ENCODE results near the gene SERPINA4. TPM values are rescaled to one million over a fixed set of nuclear protein-coding genes. Genes with fewer than 3 reads are reported as not detected.

SERPINA4 gene
- total RNA-seq, 1 experiment from 2014 or later, result 0.17 TPM

- H3K36me3 ChIP-seq (ENCODE audit: control insufficient read depth in 1 of 2, insufficient read depth in 2 of 2, low read length in 2 of 2), result no peaks in the 10 kb centered on the region
- DNase-seq (ENCODE audit: low read depth, low spot score), result no peak
- no peak for ATAC-seq
- no peak overlapping the region for H3K27ac ChIP-seq (ENCODE audit: low read depth, low read length)
- H3K27me3 ChIP-seq (ENCODE audit: insufficient read depth, low read length), result no peaks in the 10 kb centered on the region
- BruUV-seq (replicated peaks), result no TSS peak
- intact Hi-C loops (cut with micrococcal nuclease), result no loop called here
- H2AFZ ChIP-seq (ENCODE audit: low read depth, low read length, poor library complexity, severe bottlenecking), result no peak overlapping the region
- H3K4me3 ChIP-seq (replicated peaks in 1 of 2; ENCODE audit: low read depth in 1 of 2, low read length in 2 of 2), result no peak overlapping the region
- CTCF ChIA-PET, result interaction anchor here (0.7 kb wide), 1 partner anchor 111 kb away, joined by 3 read pairs; no protein-coding TSS in a partner anchor
- H3K79me2 ChIP-seq (ENCODE audit: insufficient read depth, low read length), result no peaks in the 10 kb centered on the region
- H3K4me2 ChIP-seq (ENCODE audit: low read length), result no peak overlapping the region
- POLR2A ChIA-PET, result no interaction called here
- TF ChIP-seq POLR2A (IDR thresholded peaks at IDR 0.05; ENCODE audit: borderline replicate concordance, extremely low read depth, insufficient read depth, insufficient read length) (no peak), SRF (IDR thresholded peaks at IDR 0.05; ENCODE audit: low read depth) (no peak), JUND (IDR thresholded peaks at IDR 0.05) (no peak), ZBTB33 (IDR thresholded peaks at IDR 0.05; ENCODE audit: extremely low read depth, insufficient replicate concordance, low read length) (no peak), RAD21 (IDR thresholded peaks at IDR 0.05; ENCODE audit: low read depth) (no peak), ATF3 (IDR thresholded peaks at IDR 0.05) (no peak), CEBPB (IDR thresholded peaks at IDR 0.05; ENCODE audit: low read depth) (no peak), REST (IDR thresholded peaks at IDR 0.05; ENCODE audit: low read depth) (no peak), FOSL1 (IDR thresholded peaks at IDR 0.05; ENCODE audit: low read depth) (no peak), CTCF (IDR thresholded peaks at IDR 0.05 in 2 of 3, conservative IDR thresholded peaks at IDR 0.05 in 1 of 3; ENCODE audit: borderline replicate concordance in 1 of 3, insufficient read depth in 1 of 3, low read depth in 2 of 3, low read length in 2 of 3) (no peak), ELF1 (IDR thresholded peaks at IDR 0.05; ENCODE audit: borderline replicate concordance, low read depth) (no peak), YY1 (IDR thresholded peaks at IDR 0.05; ENCODE audit: extremely low read depth, insufficient replicate concordance, low read depth, low read length) (no peak), MAX (IDR thresholded peaks at IDR 0.05) (no peak), ZNF274 (IDR thresholded peaks at IDR 0.05; ENCODE audit: low read depth, low read length) (no peak), EZH2phosphoT487 (IDR thresholded peaks at IDR 0.05; ENCODE audit: borderline replicate concordance) (no peak)
- no peaks in the 10 kb centered on the region for H3K9me3 ChIP-seq (ENCODE audit: control insufficient read depth in 1 of 2, insufficient read depth in 1 of 2, low read depth in 1 of 2, low read length in 2 of 2)
- RAD21 ChIA-PET (ENCODE audit: low non-redundant PET in 1 of 2, low total read pairs in 2 of 2, uncharacterized antibody in 2 of 2, unreplicated experiment in 2 of 2), result no interaction called here
- no peaks in the 10 kb centered on the region for H4K20me1 ChIP-seq (ENCODE audit: insufficient read depth)
- peaks cover 0 to 20% of the 10 kb centered on the region in 2 experiments; a peak in 2 of 4 replicates for H3K4me1 ChIP-seq (ENCODE audit: control insufficient read depth in 1 of 2, insufficient read depth in 2 of 2, low read length in 2 of 2)
- H3K9ac ChIP-seq (ENCODE audit: low read length), result no peak overlapping the region
- H3K9me2 ChIP-seq (ENCODE audit: insufficient read depth), result no peaks in the 10 kb centered on the region
Observed at GRCh38 chr14:94544726-94545125, 16.5 kb upstream of the SERPINA4 start.

Measured in HCT116 (cell line).